HepG2 (cell line): ENCODE data around the gene ITGB5.

Experiments
- CTCF ChIP-seq: sonication (generic); formaldehyde crosslinking; IDR thresholded peaks from 2 replicates; pipeline ENCODE4 v1.5.0; 2020; ENCODE audit warnings: mild to moderate bottlenecking, missing genetic modification reagents, moderate library complexity
- EZH2 ChIP-seq: conservative IDR thresholded peaks from 2 replicates; pipeline ENCODE4 v1.6.1; 2012; ENCODE audit warnings: mild to moderate bottlenecking, low read depth, low read length, moderate library complexity
- FOSL1 ChIP-seq: sonication (generic); formaldehyde crosslinking; IDR thresholded peaks from 2 replicates; pipeline ENCODE4 v1.9.0; 2021; ENCODE audit warnings: missing genetic modification reagents, borderline replicate concordance
- GPN1 ChIP-seq: sonication (generic); formaldehyde crosslinking; IDR thresholded peaks from 2 replicates; pipeline ENCODE4 v1.5.1; 2020; ENCODE audit warnings: missing genetic modification reagents, borderline replicate concordance
- KLF13 ChIP-seq: sonication (generic); formaldehyde crosslinking; IDR thresholded peaks from 2 replicates; pipeline ENCODE4 v1.4.0; 2020; ENCODE audit warnings: mild to moderate bottlenecking, missing genetic modification reagents
- ZNF639 ChIP-seq: conservative IDR thresholded peaks from 2 replicates; pipeline ENCODE4 v1.6.1; 2018; ENCODE audit warnings: missing genetic modification reagents

- TF ChIP-seq FOSL1 (CRISPR knock-in tag) (no peak), ZNF639 (CRISPR knock-in tag) (no peak), CTCF (CRISPR knock-in tag) (no peak), EZH2 (no peak), GPN1 (CRISPR knock-in tag) (no peak), KLF13 (CRISPR knock-in tag) (no peak)
These were observed 32.6 kb upstream of the ITGB5 start for GRCh38 chr3:124919756-124920155.
